ENCODE data around the gene TENM4. TPM values are rescaled to one million over a fixed set of nuclear protein-coding genes. Genes with fewer than 3 reads are reported as not detected.

TENM4 gene
- total and polyA plus RNA-seq, 2 of the 8 experiments (the other 6 are each of a cell fraction or from before 2014, with no cell fraction given), result 3.5 to 7.2 TPM

DNA sequence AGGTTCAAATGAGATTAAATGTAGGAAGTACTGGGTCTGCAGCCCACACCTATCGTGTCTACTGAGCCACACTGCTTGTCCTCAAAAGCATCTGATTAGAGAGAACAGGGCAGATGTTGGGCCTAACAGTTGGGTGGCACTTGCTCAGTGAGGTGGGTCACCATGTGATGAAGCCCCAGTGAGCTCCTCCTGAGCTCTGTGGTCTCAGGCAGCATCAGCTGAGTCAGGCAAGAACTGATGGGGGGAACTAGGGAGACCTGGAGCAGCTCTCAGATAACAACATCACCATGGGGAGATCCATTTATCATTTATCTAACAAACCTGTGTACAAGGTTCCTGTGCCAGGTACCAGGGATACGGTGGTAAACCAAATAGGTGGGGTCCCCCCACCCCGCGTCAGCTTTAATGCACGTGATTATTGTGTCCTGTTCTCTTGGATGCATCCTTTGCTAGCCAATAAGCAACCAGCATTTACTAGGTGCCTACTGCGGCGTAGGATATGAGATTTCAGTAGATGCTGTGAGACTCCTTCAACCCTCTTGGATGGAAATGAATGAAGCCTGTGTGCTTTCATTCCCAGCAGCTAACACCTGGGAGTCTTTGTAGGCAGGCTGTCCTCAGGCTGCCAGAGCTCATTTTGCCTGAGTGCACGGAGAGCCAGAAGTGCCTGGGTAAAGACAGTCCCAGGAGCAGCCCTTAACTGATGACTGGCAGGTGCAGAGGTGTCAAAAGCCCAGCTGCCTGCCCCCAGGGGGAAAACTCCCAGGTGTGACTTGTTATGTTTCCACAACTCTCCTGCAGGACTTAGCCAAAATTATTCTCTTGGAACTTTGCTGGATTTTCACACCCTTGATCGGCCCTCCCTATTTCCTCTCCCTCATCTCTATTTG is 792.6 kb downstream of the TENM4 start (continued):
- TF ChIP-seq RAD21 (IDR thresholded peaks at IDR 0.05 in 1 of 2, conservative IDR thresholded peaks at IDR 0.05 in 1 of 2; ENCODE audit: low read depth in 2 of 2, low read length in 2 of 2), result no peak
- TF ChIP-seq ZNF274 (IDR thresholded peaks at IDR 0.05; ENCODE audit: borderline replicate concordance, extremely low read depth, low read length), result no peak
- no peak for TF ChIP-seq CEBPB (IDR thresholded peaks at IDR 0.05; ENCODE audit: low read depth, low read length)
- TF ChIP-seq CTBP2 (IDR thresholded peaks at IDR 0.05; ENCODE audit: borderline replicate concordance, insufficient read depth, insufficient read length, low read length), result no peak
- no peak for TF ChIP-seq NANOG (IDR thresholded peaks at IDR 0.05; ENCODE audit: insufficient read depth, low read depth, low read length, poor library complexity, severe bottlenecking)
